GM10847 (cell line): ENCODE measurements around the gene F12.

Experiments
- POLR2A ChIP-seq: IDR thresholded peaks from 2 replicates; pipeline ENCODE4 v1.6.1; 2011; ENCODE audit not compliant: insufficient read length; ENCODE audit errors: extremely low read depth

Gene F12

GRCh38 chr5:177440990-177441780 lies 31.8 kb upstream of the F12 start:
- no peak for TF ChIP-seq POLR2A

DNA sequence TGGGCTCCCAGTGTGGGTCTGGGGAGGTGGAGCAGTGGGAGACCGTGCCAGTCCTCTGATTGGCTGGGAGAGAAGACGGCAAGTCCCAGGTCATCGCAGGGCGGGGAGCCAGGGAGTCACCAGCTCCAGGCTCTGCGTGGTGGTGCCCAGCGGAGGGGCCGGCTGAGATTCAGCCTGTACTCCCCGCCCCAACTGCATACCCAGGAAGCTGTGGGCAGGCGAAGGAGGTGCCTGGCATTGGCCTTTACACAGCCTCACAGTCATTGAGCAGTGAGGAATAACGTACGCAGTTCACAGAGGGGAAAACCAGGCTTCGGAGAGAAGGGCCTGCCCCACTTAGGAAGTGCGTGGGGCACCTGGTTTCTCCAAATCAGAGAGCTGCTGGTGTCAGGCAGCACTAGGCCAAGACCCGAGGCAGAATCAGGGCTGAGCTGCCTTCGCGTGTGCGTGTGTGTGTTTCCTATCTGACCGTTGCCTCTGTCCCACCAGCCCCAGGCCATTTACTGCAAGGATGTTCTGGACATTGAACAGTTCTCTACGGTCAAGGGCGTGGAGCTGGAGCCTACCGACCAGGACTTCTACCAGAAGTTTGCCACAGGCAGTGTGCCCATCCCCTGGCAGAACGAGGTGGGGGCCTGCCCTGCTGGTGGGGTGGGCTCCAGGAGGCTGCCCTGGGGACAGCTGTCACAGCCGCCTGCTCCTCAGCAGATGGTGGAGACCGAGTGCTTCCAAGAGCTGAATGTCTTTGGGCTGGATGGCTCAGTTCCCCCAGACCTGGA lies 31.0 kb upstream of the F12 start:
- TF ChIP-seq POLR2A = no peak

GRCh38 chr5:177439518-177440053 lies 30.2 kb upstream of the F12 start:
- no peak for TF ChIP-seq POLR2A

- no peak for TF ChIP-seq POLR2A
Measured at GRCh38 chr5:177438468-177438867, 29.1 kb upstream of the F12 start.

- TF ChIP-seq POLR2A = no peak
Measured at GRCh38 chr5:177437623-177438022, 28.3 kb upstream of the F12 start.

DNA sequence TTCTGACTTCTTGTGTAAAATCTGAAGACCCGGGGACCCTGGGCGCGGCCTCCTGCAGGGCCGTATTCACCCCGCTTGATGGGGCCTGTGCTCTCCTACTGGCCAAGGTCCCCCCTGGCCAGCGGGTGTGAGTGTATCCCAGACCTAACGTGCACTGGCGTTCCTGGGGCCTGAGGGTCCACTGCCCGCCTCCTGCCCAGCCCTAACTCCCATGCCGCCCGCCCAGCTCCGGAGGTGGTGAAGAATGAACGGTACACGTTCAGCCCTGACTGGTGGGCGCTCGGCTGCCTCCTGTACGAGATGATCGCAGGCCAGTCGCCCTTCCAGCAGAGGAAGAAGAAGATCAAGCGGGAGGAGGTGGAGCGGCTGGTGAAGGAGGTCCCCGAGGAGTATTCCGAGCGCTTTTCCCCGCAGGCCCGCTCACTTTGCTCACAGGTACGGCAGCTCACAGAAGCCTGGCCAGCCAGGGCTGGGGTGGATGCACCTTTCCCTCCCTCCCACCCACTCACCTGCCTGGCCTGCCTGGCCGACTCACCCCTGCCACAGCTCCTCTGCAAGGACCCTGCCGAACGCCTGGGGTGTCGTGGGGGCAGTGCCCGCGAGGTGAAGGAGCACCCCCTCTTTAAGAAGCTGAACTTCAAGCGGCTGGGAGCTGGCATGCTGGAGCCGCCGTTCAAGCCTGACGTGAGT lies 26.6 kb upstream of the F12 start:
- TF ChIP-seq POLR2A = no peak

DNA sequence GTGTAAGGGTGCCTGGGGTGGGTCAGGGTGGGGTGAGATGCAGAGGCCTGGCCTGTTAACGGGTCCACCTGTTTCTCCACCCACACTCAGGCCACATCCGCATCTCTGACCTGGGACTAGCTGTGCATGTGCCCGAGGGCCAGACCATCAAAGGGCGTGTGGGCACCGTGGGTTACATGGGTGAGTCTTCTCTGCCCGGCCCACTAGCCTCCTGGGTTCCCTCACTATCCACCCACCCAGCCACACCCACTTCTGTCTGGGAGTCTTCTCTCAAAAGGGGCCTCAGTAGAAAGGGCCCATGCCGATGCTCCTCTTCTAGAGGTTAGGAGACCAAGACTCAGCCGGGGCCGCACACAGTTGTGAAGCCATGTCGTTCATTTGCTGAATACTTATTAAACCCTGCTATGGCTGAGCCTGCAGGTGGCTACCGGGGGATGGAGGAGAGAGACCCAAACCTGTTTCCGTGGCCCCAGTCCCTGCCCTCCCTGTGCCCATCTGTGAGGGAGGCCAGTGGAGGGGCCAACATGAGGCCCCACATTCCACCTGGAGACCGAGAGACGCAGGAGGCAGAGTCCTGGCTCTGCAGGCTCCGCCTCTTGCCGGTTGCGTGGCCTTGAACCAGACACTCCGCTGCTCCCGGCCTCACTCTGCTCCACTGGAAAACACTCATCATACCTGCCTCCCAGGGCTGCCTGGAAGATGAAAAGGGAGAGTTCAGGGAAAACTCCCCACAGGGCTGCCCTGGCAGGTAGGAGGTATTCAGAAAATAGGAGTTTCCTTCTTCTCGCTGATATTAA lies 25.8 kb upstream of the F12 start:
- no peak for TF ChIP-seq POLR2A

DNA sequence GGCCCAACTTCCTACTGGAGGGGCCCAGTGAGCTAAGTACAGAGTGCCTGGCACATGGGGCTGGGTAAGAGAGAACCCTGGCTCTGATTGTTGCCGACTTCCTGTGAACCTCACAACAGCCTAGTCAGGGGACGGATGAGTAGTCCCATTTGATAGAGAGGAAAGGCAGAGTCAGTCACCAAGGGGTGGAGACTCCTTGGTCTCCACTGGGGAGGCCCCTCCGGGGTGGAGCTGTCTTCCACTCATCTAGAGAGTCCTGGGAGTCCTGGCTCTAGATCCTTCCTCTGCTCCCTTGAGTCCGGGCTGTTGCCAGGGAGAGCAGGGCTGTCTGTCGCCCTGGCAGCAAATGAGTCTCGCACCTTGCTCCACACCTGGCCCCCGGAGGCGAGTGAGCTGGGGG lies 25.1 kb upstream of the F12 start:
- TF ChIP-seq POLR2A = no peak

DNA sequence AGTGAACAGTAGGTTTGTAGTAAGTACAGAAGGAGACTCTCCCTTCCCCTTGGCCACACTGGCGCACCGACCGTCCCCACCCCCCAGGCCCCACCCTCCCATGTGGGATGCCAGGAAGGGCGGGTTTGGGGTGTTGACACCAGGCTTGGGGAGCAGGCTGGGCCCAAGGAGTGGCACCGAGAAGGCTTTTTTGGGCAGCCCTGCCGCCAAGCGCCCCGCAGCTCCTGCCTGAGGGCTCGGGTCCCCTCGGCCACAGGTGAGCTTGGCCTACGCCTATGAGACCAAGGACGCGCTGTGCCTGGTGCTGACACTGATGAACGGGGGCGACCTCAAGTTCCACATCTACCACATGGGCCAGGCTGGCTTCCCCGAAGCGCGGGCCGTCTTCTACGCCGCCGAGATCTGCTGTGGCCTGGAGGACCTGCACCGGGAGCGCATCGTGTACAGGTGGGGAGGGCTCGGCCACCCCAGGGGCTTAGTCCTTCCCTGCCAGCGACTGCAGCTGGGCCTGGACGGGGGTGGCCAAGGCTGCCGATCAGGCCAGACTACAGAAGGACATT lies 24.4 kb upstream of the F12 start:
- no peak for TF ChIP-seq POLR2A

GRCh38 chr5:177432839-177433657 lies 23.7 kb upstream of the F12 start:
- TF ChIP-seq POLR2A = no peak

DNA sequence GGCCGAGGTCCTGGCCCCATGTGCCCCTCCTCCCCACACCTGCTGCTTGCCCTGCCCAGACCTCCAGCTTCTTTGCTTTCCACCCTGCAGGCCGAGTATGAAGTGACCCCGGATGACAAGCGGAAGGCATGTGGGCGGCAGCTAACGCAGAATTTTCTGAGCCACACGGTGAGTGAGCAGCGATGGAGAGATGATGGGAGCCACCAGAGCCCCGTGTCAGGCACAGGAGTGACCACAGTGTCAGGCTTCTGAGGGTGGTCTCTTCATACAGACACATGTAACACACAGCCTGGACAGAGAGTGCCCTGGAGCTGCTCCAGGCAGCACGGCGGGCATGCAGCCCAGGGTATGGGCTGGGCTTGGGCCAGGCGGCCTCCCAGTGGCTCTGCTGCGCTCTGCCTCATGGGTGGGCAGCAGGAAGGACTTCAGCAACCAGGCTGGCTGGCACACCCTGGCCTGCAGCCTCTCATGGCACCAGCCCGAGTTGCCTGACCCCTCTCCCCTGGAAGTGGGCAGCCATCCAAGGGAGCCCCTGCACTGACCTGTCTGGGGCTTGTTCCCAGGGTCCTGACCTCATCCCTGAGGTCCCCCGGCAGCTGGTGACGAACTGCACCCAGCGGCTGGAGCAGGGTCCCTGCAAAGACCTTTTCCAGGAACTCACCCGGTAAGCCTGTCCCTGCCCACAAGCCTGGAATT lies 22.9 kb upstream of the F12 start:
- TF ChIP-seq POLR2A = no peak

DNA sequence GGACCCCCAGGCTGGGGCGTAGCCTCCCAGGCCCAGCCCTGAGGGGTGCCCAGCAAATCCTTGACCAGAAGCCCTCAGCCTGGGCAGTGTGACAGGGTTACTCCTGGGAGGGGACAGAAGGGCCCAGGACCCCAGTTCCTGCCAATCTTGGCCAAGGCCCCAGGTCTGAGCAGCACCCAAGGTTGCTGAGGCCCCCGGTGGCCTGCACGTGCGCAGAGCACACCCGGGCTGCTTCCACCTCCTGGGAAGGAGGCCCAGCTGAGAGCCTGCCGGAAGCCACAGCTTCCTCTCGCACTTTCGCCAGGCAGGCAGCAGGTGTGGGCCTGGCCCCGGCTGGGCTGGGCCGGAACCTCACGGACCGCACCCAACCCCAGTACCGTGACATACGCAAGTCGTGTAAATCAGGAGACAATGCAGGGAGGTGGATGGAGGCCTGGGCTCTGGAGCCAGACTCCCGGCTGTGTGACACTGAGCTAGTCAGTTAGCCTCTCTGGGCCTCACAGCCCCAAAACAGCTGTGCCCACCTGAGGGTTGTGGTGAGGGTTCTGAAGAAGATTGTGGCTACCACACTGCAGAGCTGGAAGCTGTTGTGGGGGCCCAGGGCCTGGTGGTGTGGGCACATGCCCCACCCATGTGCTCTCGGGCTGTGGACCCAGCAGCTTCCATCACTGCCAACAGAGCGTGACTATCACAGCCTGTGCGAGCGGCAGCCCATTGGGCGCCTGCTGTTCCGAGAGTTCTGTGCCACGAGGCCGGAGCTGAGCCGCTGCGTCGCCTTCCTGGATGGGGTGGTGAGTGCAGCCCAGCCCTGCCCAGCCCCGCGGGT lies 22.2 kb upstream of the F12 start:
- TF ChIP-seq POLR2A = no peak
